ENCODE data around the gene RBMS3. TPM values are rescaled to one million over a fixed set of nuclear protein-coding genes. Genes with fewer than 3 reads are reported as not detected.

The RBMS3 gene
- total and polyA plus RNA-seq, 9 donors = 11.6 to 79.2 (median 63.1) TPM

- Histone ChIP-seq H3K4me3 (no peak overlapping the region), H3K9me3 (no peaks in the 10 kb centered on the region), H3K27me3 (no peaks in the 10 kb centered on the region), H3K4me1 (ENCODE audit: insufficient read depth) (no peaks in the 10 kb centered on the region), H3K27ac (no peak overlapping the region), H3K36me3 (no peaks in the 10 kb centered on the region)
- WGBS, 3 donors = 13 to 30% (median 19%) methylated on average over 1 of the region's 1 CpG
- no peak for TF ChIP-seq CTCF (IDR thresholded peaks at IDR 0.05)
- intact Hi-C loops (cut with DNase I) = no loop called here
- DNase-seq = no peak
These were observed 638.7 kb downstream of the RBMS3 start for GRCh38 chr3:29919571-29919970.

DNA sequence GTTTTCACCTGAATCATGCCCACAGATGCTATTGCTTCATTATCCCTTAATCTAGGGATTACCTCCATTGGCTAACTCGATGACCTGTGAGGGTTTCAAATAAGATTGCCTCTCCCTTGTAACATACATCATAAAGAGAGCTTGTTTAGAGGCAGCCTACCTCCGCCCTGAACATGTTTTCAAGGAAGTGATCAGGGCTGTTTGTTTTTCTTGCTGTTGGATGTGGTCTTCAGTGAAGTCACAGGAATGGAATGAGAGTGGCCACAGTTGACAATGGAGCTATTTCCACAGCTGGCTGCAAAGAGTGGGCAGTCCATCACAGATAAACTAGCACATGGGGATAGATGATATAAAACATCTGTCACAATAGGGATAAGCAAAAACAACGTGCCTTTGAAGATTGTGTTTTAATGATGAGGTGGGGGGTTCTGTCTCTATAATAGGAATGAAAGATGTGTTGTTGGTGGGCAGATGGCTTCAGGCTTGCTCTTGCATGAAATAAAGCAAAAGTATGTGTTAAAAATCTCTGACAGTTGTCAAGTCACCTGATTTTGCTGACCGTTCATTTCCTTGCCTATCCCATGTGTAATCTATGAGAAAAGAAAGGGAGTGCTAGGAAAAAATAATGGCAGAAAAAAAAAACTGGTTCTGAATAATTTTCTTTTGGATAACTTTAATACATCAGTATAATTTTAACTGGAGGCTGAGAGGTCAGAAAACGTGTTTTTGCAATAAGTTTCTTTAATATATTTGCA lies 642.3 kb downstream of the RBMS3 start:
- no peaks in the 10 kb centered on the region for H3K9me3 ChIP-seq
- DNase-seq = no peak
- no peak overlapping the region for H3K4me3 ChIP-seq
- H3K36me3 ChIP-seq = no peaks in the 10 kb centered on the region
- TF ChIP-seq EP300 (IDR thresholded peaks at IDR 0.05) = no peak
- TF ChIP-seq CTCF (IDR thresholded peaks at IDR 0.05) = no peak
- no peak for TF ChIP-seq POLR2A (IDR thresholded peaks at IDR 0.05)
- WGBS, 3 donors = 31 to 33% (median 32%) methylated on average over 5 of the region's 5 CpGs
- H3K4me1 ChIP-seq (ENCODE audit: insufficient read depth) = no peaks in the 10 kb centered on the region
- no peaks in the 10 kb centered on the region for H3K27me3 ChIP-seq
- no peak overlapping the region for H3K27ac ChIP-seq
- intact Hi-C loops (cut with DNase I) = no loop called here

DNA sequence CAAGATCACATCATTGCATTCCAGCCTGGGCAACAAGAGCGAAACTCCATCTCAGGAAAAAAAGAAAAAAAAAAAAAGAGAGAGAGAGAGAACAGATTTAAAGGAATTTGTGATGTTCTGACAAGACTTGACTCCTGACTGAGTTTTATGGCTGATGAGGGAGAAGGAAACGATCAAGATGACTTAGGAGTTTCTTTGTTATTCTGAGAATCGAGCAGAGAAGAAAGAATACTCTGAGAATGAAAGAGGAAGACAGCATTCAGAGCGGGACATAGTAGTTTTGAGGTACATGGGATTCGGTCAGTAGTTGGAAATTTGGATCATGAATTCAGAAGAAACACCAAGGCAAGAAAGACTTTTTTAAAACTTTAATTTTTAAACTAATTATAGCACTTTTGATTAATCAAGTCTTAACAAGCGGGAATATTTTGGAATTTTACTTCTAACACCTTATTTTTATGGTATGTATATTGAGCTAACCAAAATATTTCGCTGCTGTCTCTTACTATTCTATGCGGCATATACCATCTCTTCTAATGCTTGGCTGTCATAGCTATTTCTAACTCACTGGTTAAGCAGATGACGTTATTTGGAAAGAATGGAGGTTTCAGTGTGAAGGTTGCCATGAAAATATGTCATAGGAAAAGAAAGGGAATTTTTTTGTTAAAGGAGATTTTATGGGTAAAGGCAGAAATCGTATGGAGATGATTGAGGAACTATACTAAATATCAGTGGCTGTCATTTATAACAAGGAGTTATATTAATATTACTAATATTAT lies 644.1 kb downstream of the RBMS3 start:
- Histone ChIP-seq H3K27me3 (no peaks in the 10 kb centered on the region), H3K9me3 (no peaks in the 10 kb centered on the region), H3K4me1 (ENCODE audit: insufficient read depth) (no peaks in the 10 kb centered on the region), H3K27ac (no peak overlapping the region), H3K4me3 (no peak overlapping the region), H3K36me3 (no peaks in the 10 kb centered on the region)
- WGBS, 3 donors = 95 to 96% (median 95%) methylated on average over 10 of the region's 10 CpGs
- TF ChIP-seq POLR2A (IDR thresholded peaks at IDR 0.05) (no peak), EP300 (IDR thresholded peaks at IDR 0.05) (no peak), CTCF (IDR thresholded peaks at IDR 0.05) (no peak)
- intact Hi-C loops (cut with DNase I) = no loop called here
- DNase-seq = no peak

- Histone ChIP-seq H3K4me3 (no peak overlapping the region), H3K27me3 (no peaks in the 10 kb centered on the region), H3K9me3 (no peaks in the 10 kb centered on the region), H3K36me3 (no peaks in the 10 kb centered on the region), H3K27ac (no peak overlapping the region), H3K4me1 (ENCODE audit: insufficient read depth) (no peaks in the 10 kb centered on the region)
- DNase-seq = no peak
- TF ChIP-seq CTCF (IDR thresholded peaks at IDR 0.05) (no peak), EP300 (IDR thresholded peaks at IDR 0.05) (no peak), POLR2A (IDR thresholded peaks at IDR 0.05) (no peak)
- 50 to 62% (median 56%) methylated on average over 2 of the region's 2 CpGs for WGBS, 3 donors
- intact Hi-C loops (cut with DNase I) = no loop called here
These were observed 645.5 kb downstream of the RBMS3 start for GRCh38 chr3:29926378-29926777.
